H1 (cell line): ENCODE results near the gene CENPB. TPM values are rescaled to one million over a fixed set of nuclear protein-coding genes. Genes with fewer than 3 reads are reported as not detected.

Experiments
- JUN ChIP-seq: IDR thresholded peaks from 2 replicates; pipeline ENCODE4 v1.6.1; 2011; ENCODE audit warnings: low read depth, mild to moderate bottlenecking, improper control_type of control experiment, low read length
- SUZ12 ChIP-seq: fragments of 200-600 bp; sonication (generic); IDR thresholded peaks from 2 replicates; pipeline ENCODE4 v1.6.1; 2012; ENCODE audit warnings: mild to moderate bottlenecking, inconsistent platforms, low read length, moderate library complexity, mixed read lengths
- ZNF274 ChIP-seq: IDR thresholded peaks from 2 replicates; pipeline ENCODE4 v1.7.0; 2012; ENCODE audit warnings: low read length, borderline replicate concordance; ENCODE audit errors: extremely low read depth
- polyA plus RNA-seq, 7 experiments: library from polyadenylated mRNA; depleted of rRNA in 3 of 7; stranded (reverse) in 5 of 7; unstranded in 2 of 7; fragments of >200 nt in 5 of 7; fragments of 200-250 nt in 2 of 7; gene quantifications; 1 replicate in 5 of 7; 2 replicates in 1 of 7; 4 replicates in 1 of 7; pipeline versions ENCODE4 v1.2.1 to v1.2.3, GENCODE V29; 2011 to 2013; ENCODE audit warnings: missing spikeins in 2 of 7, mixed read lengths in 2 of 7
- total RNA-seq: library from RNA; stranded (reverse); fragmentation: NEBNext Ultra II Directional; extraction: Animal tissue kit (Norgen Biotek cat#: 25700); gene quantifications from 2 replicates; pipeline ENCODE4 v1.2.1, GENCODE V29; 2021

CENPB gene
- total and polyA plus RNA-seq, 2 of the 8 experiments (the other 6 are each of a cell fraction or from before 2014, with no cell fraction given), result 17.7 to 51.6 TPM

DNA sequence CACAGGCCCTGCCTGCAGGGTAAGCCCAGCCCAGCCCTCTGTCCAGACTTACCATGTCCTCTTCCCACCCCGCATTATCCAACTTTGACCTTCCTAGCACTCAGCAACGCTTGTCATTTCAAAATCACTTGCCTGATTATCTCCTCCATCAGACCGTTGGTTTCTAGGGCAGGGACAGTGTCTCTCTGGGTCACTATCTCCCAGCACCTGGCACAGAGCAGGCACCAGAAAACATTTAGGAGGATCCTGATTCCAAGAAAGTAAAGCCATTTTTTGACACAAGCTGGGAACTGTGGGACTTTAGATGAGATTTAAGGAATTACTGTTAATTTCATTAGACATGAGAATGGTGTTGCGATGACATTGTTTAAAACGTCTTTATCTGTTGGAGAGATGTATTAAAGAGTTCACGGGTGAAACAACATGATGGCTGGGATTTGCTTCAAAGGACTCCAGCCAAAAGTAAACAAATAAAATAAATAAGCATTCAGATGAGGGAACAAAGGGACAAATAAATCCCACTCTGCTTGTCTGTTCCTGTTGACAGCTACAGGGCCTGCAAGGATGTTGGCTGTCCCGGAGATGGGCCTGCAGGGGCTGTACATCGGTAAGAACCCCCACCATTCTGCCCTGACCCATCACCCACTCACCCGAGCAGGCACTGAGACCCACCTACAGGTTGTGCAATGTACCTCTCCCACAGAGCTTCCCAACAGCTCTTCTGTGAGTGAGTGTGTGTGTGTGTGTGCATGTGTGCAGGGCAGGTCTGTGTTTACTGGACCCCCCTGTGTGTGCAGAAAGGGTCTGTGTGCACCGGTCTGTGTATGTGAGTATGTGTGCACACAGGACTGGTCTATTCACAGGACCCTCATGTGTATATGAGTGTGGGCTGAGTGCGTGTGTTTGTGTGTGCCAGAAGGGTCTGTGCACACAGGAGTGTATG is 48.2 kb downstream of the CENPB start (continued):
- no peak for TF ChIP-seq ZNF274
- TF ChIP-seq SUZ12, result no peak
- TF ChIP-seq JUN, result no peak
